HepG2 (cell line): ENCODE data around the gene HYAL1. TPM values are rescaled to one million over a fixed set of nuclear protein-coding genes. Genes with fewer than 3 reads are reported as not detected.

ENCODE experiments used
- GABPA ChIP-seq, 2 experiments: IDR thresholded peaks; 2 replicates each; pipeline ENCODE4 v1.6.1; 2011 to 2016; ENCODE audit warnings: low read depth in 2 of 2, low read length in 1 of 2, missing biosample characterization in 1 of 2, missing genetic modification characterization in 1 of 2
- ISL2 ChIP-seq: sonication (generic); formaldehyde crosslinking; IDR thresholded peaks from 2 replicates; pipeline ENCODE4 v1.5.0; 2020; ENCODE audit warnings: missing genetic modification reagents
- RXRA ChIP-seq: sonication (generic); formaldehyde crosslinking; IDR thresholded peaks from 2 replicates; pipeline ENCODE4 v1.5.1; 2020; ENCODE audit warnings: missing genetic modification reagents
- SKI ChIP-seq: fragments of 450-650 bp; IDR thresholded peaks from one replicate; pipeline ENCODE4 v1.6.1; 2018; ENCODE audit warnings: mild to moderate bottlenecking; ENCODE audit not compliant: partially characterized antibody
- SUZ12 ChIP-seq: fragments of 150-350 bp; IDR thresholded peaks from 2 replicates; pipeline ENCODE4 v1.6.1; 2014; ENCODE audit warnings: low read depth, low read length
- ZNF589 ChIP-seq: sonication (generic); formaldehyde crosslinking; conservative IDR thresholded peaks from 2 replicates; pipeline ENCODE4 v1.8.0; 2022; ENCODE audit warnings: mild to moderate bottlenecking, moderate library complexity, missing genetic modification reagents
- ZNF746 ChIP-seq: sonication (generic); formaldehyde crosslinking; IDR thresholded peaks from 2 replicates; pipeline ENCODE4 v1.8.0; 2022; ENCODE audit warnings: mild to moderate bottlenecking, missing genetic modification reagents
- polyA plus RNA-seq, 8 experiments: library from polyadenylated mRNA; depleted of rRNA in 3 of 8; stranded (reverse) in 7 of 8; unstranded in 1 of 8; fragments of >200 nt; fragmentation: Illumina TruSeq in 4 of 8; extraction: Trizol in 4 of 8; gene quantifications; 2 replicates each; pipeline versions ENCODE4 v1.2.1 to v1.2.3, GENCODE V29; 2011 to 2016; ENCODE audit warnings: low read depth in 4 of 8, missing spikeins in 1 of 8, mixed read lengths in 1 of 8; ENCODE audit not compliant: insufficient read depth in 1 of 8
- total RNA-seq, 5 experiments: library from RNA; depleted of rRNA; stranded (reverse); fragments of >200 nt; fragmentation: Illumina TruSeq; extraction: Trizol; gene quantifications; 2 replicates each; pipeline ENCODE4 v1.2.3, GENCODE V29; 2016; ENCODE audit warnings: low read depth in 1 of 5
- TF ChIP-seq, protein P1 (sequence below): sonication (generic); formaldehyde crosslinking; IDR thresholded peaks from 2 replicates; pipeline ENCODE4 v1.8.1; 2023; ENCODE audit warnings: mild to moderate bottlenecking, missing genetic modification reagents
- TF ChIP-seq, protein P2 (sequence below): sonication (generic); formaldehyde crosslinking; IDR thresholded peaks from 2 replicates; pipeline ENCODE4 v1.4.0; 2020; ENCODE audit warnings: missing genetic modification reagents
- TF ChIP-seq, protein P3 (sequence below): sonication (generic); formaldehyde crosslinking; IDR thresholded peaks from 2 replicates; pipeline ENCODE4 v1.4.0; 2020; ENCODE audit warnings: missing genetic modification reagents
- TF ChIP-seq, protein P4 (sequence below): sonication (generic); formaldehyde crosslinking; IDR thresholded peaks from 2 replicates; pipeline ENCODE4 v1.5.1; 2020; ENCODE audit warnings: mild to moderate bottlenecking, missing genetic modification reagents, moderate library complexity
- TF ChIP-seq, protein P5 (sequence below): IDR thresholded peaks from 2 replicates; pipeline ENCODE4 v1.6.1; 2016; ENCODE audit warnings: missing genetic modification reagents, missing compliant biosample characterization
- TF ChIP-seq, protein P6 (sequence below): sonication (generic); formaldehyde crosslinking; IDR thresholded peaks from 2 replicates; pipeline ENCODE4 v1.8.1; 2022; ENCODE audit warnings: low read depth, mild to moderate bottlenecking, missing genetic modification reagents

The HYAL1 gene
- total and polyA plus RNA-seq, 2 of the 13 experiments (the other 11 are each of a cell fraction or from before 2014, with no cell fraction given) = 76.5 to 193 TPM

DNA sequence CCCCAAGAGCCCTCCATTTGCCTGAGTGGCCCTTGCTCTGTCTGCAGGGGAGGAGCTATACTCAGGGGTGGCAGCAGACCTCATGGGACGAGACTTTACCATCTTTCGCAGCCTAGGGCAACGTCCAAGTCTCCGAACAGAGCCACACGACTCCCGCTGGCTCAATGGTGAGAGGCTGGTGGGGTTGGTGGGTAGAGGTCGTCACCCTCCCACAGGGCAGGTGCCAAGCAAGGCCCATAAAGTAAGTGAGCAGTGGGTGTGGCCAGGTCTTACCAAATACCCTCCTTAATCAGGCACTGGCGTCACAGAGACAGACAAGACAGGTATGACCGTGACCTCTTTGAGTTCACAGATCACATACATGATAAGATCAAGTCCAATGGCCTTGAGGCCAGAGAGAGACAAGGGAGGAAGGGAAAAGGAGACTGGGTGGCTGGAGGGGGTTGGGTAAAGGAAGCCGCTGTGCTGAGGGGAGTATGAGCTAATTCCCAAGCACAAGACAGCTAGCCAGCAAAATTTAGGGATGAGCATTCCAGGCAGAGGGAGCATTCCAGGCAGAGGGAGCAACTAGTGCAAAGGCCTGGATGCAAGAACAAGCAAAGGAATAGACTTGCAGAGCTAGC is 31.9 kb downstream of the HYAL1 start (continued):
- TF ChIP-seq, protein P1, sequence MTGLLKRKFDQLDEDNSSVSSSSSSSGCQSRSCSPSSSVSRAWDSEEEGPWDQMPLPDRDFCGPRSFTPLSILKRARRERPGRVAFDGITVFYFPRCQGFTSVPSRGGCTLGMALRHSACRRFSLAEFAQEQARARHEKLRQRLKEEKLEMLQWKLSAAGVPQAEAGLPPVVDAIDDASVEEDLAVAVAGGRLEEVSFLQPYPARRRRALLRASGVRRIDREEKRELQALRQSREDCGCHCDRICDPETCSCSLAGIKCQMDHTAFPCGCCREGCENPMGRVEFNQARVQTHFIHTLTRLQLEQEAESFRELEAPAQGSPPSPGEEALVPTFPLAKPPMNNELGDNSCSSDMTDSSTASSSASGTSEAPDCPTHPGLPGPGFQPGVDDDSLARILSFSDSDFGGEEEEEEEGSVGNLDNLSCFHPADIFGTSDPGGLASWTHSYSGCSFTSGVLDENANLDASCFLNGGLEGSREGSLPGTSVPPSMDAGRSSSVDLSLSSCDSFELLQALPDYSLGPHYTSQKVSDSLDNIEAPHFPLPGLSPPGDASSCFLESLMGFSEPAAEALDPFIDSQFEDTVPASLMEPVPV = no peak
- TF ChIP-seq, protein P2, sequence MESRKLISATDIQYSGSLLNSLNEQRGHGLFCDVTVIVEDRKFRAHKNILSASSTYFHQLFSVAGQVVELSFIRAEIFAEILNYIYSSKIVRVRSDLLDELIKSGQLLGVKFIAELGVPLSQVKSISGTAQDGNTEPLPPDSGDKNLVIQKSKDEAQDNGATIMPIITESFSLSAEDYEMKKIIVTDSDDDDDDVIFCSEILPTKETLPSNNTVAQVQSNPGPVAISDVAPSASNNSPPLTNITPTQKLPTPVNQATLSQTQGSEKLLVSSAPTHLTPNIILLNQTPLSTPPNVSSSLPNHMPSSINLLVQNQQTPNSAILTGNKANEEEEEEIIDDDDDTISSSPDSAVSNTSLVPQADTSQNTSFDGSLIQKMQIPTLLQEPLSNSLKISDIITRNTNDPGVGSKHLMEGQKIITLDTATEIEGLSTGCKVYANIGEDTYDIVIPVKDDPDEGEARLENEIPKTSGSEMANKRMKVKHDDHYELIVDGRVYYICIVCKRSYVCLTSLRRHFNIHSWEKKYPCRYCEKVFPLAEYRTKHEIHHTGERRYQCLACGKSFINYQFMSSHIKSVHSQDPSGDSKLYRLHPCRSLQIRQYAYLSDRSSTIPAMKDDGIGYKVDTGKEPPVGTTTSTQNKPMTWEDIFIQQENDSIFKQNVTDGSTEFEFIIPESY (CRISPR knock-in tag) = peak; percentile 27; the same call in 1 of the 2 replicates
- TF ChIP-seq SKI (peak; percentile 83), ZNF746 (CRISPR knock-in tag) (peak; percentile 57; the same call in 1 of the 2 replicates), GABPA (IDR thresholded peaks at IDR 0.05; ENCODE audit: low read depth, low read length) (no peak), GABPA (CRISPR knock-in tag; IDR thresholded peaks at IDR 0.05; ENCODE audit: low read depth) (peak; percentile 33; the same call in 1 of the 2 replicates), ZNF589 (CRISPR knock-in tag) (0 out of 2 replicates have a peak, but pooled peaks have one; percentile 42), RXRA (CRISPR knock-in tag) (peak; percentile 94), ISL2 (no peak), SUZ12 (no peak)
- TF ChIP-seq, protein P3, sequence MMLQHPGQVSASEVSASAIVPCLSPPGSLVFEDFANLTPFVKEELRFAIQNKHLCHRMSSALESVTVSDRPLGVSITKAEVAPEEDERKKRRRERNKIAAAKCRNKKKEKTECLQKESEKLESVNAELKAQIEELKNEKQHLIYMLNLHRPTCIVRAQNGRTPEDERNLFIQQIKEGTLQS = 0 out of 2 replicates have a peak, but pooled peaks have one; percentile 18
- TF ChIP-seq, protein P4, sequence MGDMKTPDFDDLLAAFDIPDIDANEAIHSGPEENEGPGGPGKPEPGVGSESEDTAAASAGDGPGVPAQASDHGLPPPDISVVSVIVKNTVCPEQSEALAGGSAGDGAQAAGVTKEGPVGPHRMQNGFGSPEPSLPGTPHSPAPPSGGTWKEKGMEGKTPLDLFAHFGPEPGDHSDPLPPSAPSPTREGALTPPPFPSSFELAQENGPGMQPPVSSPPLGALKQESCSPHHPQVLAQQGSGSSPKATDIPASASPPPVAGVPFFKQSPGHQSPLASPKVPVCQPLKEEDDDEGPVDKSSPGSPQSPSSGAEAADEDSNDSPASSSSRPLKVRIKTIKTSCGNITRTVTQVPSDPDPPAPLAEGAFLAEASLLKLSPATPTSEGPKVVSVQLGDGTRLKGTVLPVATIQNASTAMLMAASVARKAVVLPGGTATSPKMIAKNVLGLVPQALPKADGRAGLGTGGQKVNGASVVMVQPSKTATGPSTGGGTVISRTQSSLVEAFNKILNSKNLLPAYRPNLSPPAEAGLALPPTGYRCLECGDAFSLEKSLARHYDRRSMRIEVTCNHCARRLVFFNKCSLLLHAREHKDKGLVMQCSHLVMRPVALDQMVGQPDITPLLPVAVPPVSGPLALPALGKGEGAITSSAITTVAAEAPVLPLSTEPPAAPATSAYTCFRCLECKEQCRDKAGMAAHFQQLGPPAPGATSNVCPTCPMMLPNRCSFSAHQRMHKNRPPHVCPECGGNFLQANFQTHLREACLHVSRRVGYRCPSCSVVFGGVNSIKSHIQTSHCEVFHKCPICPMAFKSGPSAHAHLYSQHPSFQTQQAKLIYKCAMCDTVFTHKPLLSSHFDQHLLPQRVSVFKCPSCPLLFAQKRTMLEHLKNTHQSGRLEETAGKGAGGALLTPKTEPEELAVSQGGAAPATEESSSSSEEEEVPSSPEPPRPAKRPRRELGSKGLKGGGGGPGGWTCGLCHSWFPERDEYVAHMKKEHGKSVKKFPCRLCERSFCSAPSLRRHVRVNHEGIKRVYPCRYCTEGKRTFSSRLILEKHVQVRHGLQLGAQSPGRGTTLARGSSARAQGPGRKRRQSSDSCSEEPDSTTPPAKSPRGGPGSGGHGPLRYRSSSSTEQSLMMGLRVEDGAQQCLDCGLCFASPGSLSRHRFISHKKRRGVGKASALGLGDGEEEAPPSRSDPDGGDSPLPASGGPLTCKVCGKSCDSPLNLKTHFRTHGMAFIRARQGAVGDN = peak; percentile 71
- TF ChIP-seq, protein P5, sequence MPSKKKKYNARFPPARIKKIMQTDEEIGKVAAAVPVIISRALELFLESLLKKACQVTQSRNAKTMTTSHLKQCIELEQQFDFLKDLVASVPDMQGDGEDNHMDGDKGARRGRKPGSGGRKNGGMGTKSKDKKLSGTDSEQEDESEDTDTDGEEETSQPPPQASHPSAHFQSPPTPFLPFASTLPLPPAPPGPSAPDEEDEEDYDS = peak; percentile 56
- TF ChIP-seq, protein P6, sequence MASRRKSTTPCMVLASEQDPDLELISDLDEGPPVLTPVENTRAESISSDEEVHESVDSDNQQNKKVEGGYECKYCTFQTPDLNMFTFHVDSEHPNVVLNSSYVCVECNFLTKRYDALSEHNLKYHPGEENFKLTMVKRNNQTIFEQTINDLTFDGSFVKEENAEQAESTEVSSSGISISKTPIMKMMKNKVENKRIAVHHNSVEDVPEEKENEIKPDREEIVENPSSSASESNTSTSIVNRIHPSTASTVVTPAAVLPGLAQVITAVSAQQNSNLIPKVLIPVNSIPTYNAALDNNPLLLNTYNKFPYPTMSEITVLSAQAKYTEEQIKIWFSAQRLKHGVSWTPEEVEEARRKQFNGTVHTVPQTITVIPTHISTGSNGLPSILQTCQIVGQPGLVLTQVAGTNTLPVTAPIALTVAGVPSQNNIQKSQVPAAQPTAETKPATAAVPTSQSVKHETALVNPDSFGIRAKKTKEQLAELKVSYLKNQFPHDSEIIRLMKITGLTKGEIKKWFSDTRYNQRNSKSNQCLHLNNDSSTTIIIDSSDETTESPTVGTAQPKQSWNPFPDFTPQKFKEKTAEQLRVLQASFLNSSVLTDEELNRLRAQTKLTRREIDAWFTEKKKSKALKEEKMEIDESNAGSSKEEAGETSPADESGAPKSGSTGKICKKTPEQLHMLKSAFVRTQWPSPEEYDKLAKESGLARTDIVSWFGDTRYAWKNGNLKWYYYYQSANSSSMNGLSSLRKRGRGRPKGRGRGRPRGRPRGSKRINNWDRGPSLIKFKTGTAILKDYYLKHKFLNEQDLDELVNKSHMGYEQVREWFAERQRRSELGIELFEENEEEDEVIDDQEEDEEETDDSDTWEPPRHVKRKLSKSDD (CRISPR knock-in tag) = no peak
